ENCODE data around the gene SLC26A8.
"Not testable (repeated sequence)": the region's sequence is repeated elsewhere in the genome, so short reads cannot be mapped to it uniquely, and the experiment has no call there.

Gene SLC26A8

GRCh38 chr6:35980126-35980525 lies 44.3 kb downstream of the SLC26A8 start:
- H3K9ac ChIP-seq (ENCODE audit: low read length in 5 of 5); H3K27ac ChIP-seq (ENCODE audit: low read depth, low read length); H3K4me1 ChIP-seq (ENCODE audit: control insufficient read depth in 5 of 5, insufficient read depth in 5 of 5, low read length in 5 of 5); H3K4me3 ChIP-seq (ENCODE audit: low read depth in 1 of 5, low read length in 5 of 5); H3K36me3 ChIP-seq (ENCODE audit: control insufficient read depth in 5 of 5, insufficient read depth in 5 of 5, low read length in 5 of 5); H3K27me3 ChIP-seq (ENCODE audit: control insufficient read depth in 5 of 5, insufficient read depth in 4 of 5, low read length in 5 of 5); H3K9me3 ChIP-seq (ENCODE audit: control insufficient read depth in 5 of 5, low read length in 5 of 5): not testable (repeated sequence)

DNA sequence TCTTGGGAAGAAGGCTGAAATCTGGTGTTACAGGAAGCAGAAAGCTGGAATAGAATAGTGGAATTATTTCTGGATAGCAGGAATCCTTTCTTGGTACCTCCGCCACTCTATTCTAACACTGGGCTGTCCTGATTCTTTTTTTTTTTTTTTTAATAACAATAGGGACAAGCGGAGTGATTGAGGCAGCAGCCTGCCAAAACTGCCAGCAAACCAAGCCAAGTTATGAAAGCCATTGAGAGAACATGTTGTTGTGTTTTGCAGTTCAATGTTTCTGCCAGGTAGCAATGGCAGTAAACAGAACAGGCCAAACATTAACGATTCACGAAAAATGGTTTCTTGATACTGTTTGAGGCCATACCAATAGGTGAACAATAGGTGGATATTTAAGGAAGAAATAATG lies 47.1 kb downstream of the SLC26A8 start:
- no peaks in the 10 kb centered on the region for H3K9me3 ChIP-seq (ENCODE audit: control insufficient read depth in 5 of 5, low read length in 5 of 5)
- no peak overlapping the region for H3K27ac ChIP-seq (ENCODE audit: low read depth, low read length)
- H3K4me1 ChIP-seq (ENCODE audit: control insufficient read depth in 5 of 5, insufficient read depth in 5 of 5, low read length in 5 of 5), result peaks cover 0 to 22% (median 15%) of the 10 kb centered on the region in 5 donors
- H3K27me3 ChIP-seq (ENCODE audit: control insufficient read depth in 5 of 5, insufficient read depth in 4 of 5, low read length in 5 of 5), result no peaks in the 10 kb centered on the region
- H3K36me3 ChIP-seq (ENCODE audit: control insufficient read depth in 5 of 5, insufficient read depth in 5 of 5, low read length in 5 of 5), result no peaks in the 10 kb centered on the region
- no peak overlapping the region for H3K4me3 ChIP-seq (ENCODE audit: low read depth in 1 of 5, low read length in 5 of 5)
- no peak overlapping the region for H3K9ac ChIP-seq (ENCODE audit: low read length in 5 of 5)

GRCh38 chr6:35973670-35974222 lies 50.7 kb downstream of the SLC26A8 start:
- Histone ChIP-seq H3K9ac (ENCODE audit: low read length in 5 of 5) (no peak overlapping the region), H3K27me3 (ENCODE audit: control insufficient read depth in 5 of 5, insufficient read depth in 4 of 5, low read length in 5 of 5) (no peaks in the 10 kb centered on the region), H3K9me3 (ENCODE audit: control insufficient read depth in 5 of 5, low read length in 5 of 5) (no peaks in the 10 kb centered on the region), H3K36me3 (ENCODE audit: control insufficient read depth in 5 of 5, insufficient read depth in 5 of 5, low read length in 5 of 5) (no peaks in the 10 kb centered on the region), H3K4me3 (ENCODE audit: low read depth in 1 of 5, low read length in 5 of 5) (no peak overlapping the region), H3K27ac (ENCODE audit: low read depth, low read length) (no peak overlapping the region), H3K4me1 (ENCODE audit: control insufficient read depth in 5 of 5, insufficient read depth in 5 of 5, low read length in 5 of 5) (peaks cover 0 to 25% (median 18%) of the 10 kb centered on the region in 5 donors)

GRCh38 chr6:35972471-35973367 lies 51.7 kb downstream of the SLC26A8 start:
- Histone ChIP-seq H3K4me3 (ENCODE audit: low read depth in 1 of 5, low read length in 5 of 5) (no peak overlapping the region), H3K36me3 (ENCODE audit: control insufficient read depth in 5 of 5, insufficient read depth in 5 of 5, low read length in 5 of 5) (no peaks in the 10 kb centered on the region), H3K4me1 (ENCODE audit: control insufficient read depth in 5 of 5, insufficient read depth in 5 of 5, low read length in 5 of 5) (peaks cover 0 to 25% (median 18%) of the 10 kb centered on the region in 5 donors), H3K9ac (ENCODE audit: low read length in 5 of 5) (no peak overlapping the region), H3K27ac (ENCODE audit: low read depth, low read length) (no peak overlapping the region), H3K9me3 (ENCODE audit: control insufficient read depth in 5 of 5, low read length in 5 of 5) (no peaks in the 10 kb centered on the region), H3K27me3 (ENCODE audit: control insufficient read depth in 5 of 5, insufficient read depth in 4 of 5, low read length in 5 of 5) (no peaks in the 10 kb centered on the region)

GRCh38 chr6:35970181-35970580 lies 54.3 kb downstream of the SLC26A8 start:
- no peak overlapping the region for H3K4me3 ChIP-seq (ENCODE audit: low read depth in 1 of 5, low read length in 5 of 5)
- H3K36me3 ChIP-seq (ENCODE audit: control insufficient read depth in 5 of 5, insufficient read depth in 5 of 5, low read length in 5 of 5), result no peaks in the 10 kb centered on the region
- H3K9ac ChIP-seq (ENCODE audit: low read length in 5 of 5), result no peak overlapping the region
- no peak overlapping the region for H3K27ac ChIP-seq (ENCODE audit: low read depth, low read length)
- H3K27me3 ChIP-seq (ENCODE audit: control insufficient read depth in 5 of 5, insufficient read depth in 4 of 5, low read length in 5 of 5), result no peaks in the 10 kb centered on the region
- H3K4me1 ChIP-seq (ENCODE audit: control insufficient read depth in 5 of 5, insufficient read depth in 5 of 5, low read length in 5 of 5), result peaks cover 0 to 19% (median 17%) of the 10 kb centered on the region in 5 donors
- H3K9me3 ChIP-seq (ENCODE audit: control insufficient read depth in 5 of 5, low read length in 5 of 5), result no peaks in the 10 kb centered on the region

DNA sequence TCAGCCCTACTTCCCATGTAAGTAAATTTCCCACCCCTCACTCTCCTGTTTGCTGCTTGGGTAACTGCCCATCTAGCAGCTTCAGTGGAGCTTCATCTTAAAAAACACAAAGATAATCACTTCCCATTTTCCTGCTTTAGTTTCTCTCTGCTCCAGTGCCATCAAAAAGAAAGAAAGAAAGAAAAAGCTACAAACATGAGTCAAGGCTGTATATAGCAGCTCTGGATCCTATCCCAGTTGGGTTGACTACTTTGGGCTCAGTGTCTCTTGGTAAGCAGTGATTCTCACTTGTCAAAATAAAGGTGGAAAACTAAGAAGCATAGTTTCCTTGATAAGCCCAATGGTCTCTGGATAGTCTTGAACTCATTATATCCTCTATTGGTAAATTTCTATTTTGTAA lies 54.8 kb downstream of the SLC26A8 start:
- Histone ChIP-seq H3K27ac (ENCODE audit: low read depth, low read length) (no peak overlapping the region), H3K27me3 (ENCODE audit: control insufficient read depth in 5 of 5, insufficient read depth in 4 of 5, low read length in 5 of 5) (no peaks in the 10 kb centered on the region), H3K4me3 (ENCODE audit: low read depth in 1 of 5, low read length in 5 of 5) (no peak overlapping the region), H3K4me1 (ENCODE audit: control insufficient read depth in 5 of 5, insufficient read depth in 5 of 5, low read length in 5 of 5) (peaks cover 0 to 19% (median 17%) of the 10 kb centered on the region in 5 donors), H3K9ac (ENCODE audit: low read length in 5 of 5) (no peak overlapping the region), H3K36me3 (ENCODE audit: control insufficient read depth in 5 of 5, insufficient read depth in 5 of 5, low read length in 5 of 5) (no peaks in the 10 kb centered on the region), H3K9me3 (ENCODE audit: control insufficient read depth in 5 of 5, low read length in 5 of 5) (no peaks in the 10 kb centered on the region)

GRCh38 chr6:35968821-35969220 lies 55.6 kb downstream of the SLC26A8 start:
- Histone ChIP-seq H3K4me3 (ENCODE audit: low read depth in 1 of 5, low read length in 5 of 5) (no peak overlapping the region), H3K36me3 (ENCODE audit: control insufficient read depth in 5 of 5, insufficient read depth in 5 of 5, low read length in 5 of 5) (no peaks in the 10 kb centered on the region), H3K27ac (ENCODE audit: low read depth, low read length) (no peak overlapping the region), H3K27me3 (ENCODE audit: control insufficient read depth in 5 of 5, insufficient read depth in 4 of 5, low read length in 5 of 5) (no peaks in the 10 kb centered on the region), H3K9me3 (ENCODE audit: control insufficient read depth in 5 of 5, low read length in 5 of 5) (no peaks in the 10 kb centered on the region), H3K9ac (ENCODE audit: low read length in 5 of 5) (no peak overlapping the region), H3K4me1 (ENCODE audit: control insufficient read depth in 5 of 5, insufficient read depth in 5 of 5, low read length in 5 of 5) (peaks cover 0 to 18% (median 14%) of the 10 kb centered on the region in 5 donors)

GRCh38 chr6:35967076-35967774 lies 57.2 kb downstream of the SLC26A8 start:
- no peak overlapping the region for H3K27ac ChIP-seq (ENCODE audit: low read depth, low read length)
- H3K36me3 ChIP-seq (ENCODE audit: control insufficient read depth in 5 of 5, insufficient read depth in 5 of 5, low read length in 5 of 5), result no peaks in the 10 kb centered on the region
- H3K4me3 ChIP-seq (ENCODE audit: low read depth in 1 of 5, low read length in 5 of 5), result no peak overlapping the region
- no peaks in the 10 kb centered on the region for H3K9me3 ChIP-seq (ENCODE audit: control insufficient read depth in 5 of 5, low read length in 5 of 5)
- H3K27me3 ChIP-seq (ENCODE audit: control insufficient read depth in 5 of 5, insufficient read depth in 4 of 5, low read length in 5 of 5), result no peaks in the 10 kb centered on the region
- no peak overlapping the region for H3K9ac ChIP-seq (ENCODE audit: low read length in 5 of 5)
- peaks cover 0 to 2% (median under 1%) of the 10 kb centered on the region in 5 donors for H3K4me1 ChIP-seq (ENCODE audit: control insufficient read depth in 5 of 5, insufficient read depth in 5 of 5, low read length in 5 of 5)

- Histone ChIP-seq H3K36me3 (ENCODE audit: control insufficient read depth in 5 of 5, insufficient read depth in 5 of 5, low read length in 5 of 5) (no peaks in the 10 kb centered on the region), H3K4me3 (ENCODE audit: low read depth in 1 of 5, low read length in 5 of 5) (no peak overlapping the region), H3K9me3 (ENCODE audit: control insufficient read depth in 5 of 5, low read length in 5 of 5) (no peaks in the 10 kb centered on the region), H3K27me3 (ENCODE audit: control insufficient read depth in 5 of 5, insufficient read depth in 4 of 5, low read length in 5 of 5) (peaks cover 0 to 6% (median 0%) of the 10 kb centered on the region in 5 donors), H3K4me1 (ENCODE audit: control insufficient read depth in 5 of 5, insufficient read depth in 5 of 5, low read length in 5 of 5) (no peaks in the 10 kb centered on the region), H3K27ac (ENCODE audit: low read depth, low read length) (no peak overlapping the region), H3K9ac (ENCODE audit: low read length in 5 of 5) (no peak overlapping the region)
Observed at GRCh38 chr6:35962779-35963560, 61.5 kb downstream of the SLC26A8 start.

Data from subcutaneous abdominal adipose tissue (tissue), 5 donors.